ENCODE measurements around the gene OR7C1.
"Not testable (repeated sequence)": the region's sequence is repeated elsewhere in the genome, so short reads cannot be mapped to it uniquely, and the experiment has no call there.

OR7C1 gene

DNA sequence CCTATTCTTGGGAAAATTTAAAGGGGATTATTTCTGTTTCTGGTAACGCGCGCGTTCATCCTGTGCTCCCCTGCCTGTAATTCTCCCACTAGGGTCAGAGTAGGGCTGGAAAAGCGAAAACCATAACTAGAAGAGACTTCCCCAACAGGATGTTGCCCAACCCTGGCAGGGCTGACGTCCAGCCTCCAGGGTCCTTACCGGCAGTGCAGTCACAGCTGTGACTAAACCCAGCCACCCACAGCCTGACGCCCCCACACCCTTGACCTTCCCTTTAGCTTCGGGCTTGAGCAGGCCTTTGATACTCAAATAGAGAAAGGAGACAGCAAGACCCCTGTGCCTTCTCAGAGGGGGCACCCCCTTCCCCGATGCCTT, 50.3 kb downstream of the OR7C1 start:
- not testable (repeated sequence) for DNase-seq (ENCODE audit: low read depth)

DNA sequence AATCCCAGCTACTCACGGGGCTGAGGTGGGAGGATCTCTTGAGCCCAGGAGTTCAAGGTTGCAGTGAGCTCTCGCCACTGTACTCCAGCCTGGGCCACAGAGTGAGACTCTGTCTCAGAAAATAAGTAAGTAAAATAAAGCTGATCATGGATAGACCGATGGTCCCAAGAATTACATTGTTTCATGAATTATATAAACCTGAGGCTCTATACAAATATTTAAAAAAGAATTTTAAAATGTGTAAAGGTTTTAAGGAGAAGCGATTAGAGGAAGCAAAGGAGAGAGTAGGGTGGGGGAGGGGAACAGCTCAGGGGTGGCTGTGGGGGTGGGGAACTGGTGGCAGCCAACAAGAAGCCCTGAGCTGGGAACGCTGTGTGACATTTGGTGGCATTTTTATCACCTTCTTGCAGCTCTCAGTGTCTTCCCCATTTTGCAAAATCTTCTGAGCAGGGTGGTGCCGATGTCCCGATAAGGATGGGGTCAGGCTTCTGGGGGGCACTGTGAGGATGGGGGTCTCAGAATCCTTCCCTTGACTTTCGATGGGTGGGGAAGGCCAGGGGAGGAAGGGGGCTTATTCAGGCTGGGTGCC, 51.5 kb downstream of the OR7C1 start:
- not testable (repeated sequence) for DNase-seq (ENCODE audit: low read depth)

DNA sequence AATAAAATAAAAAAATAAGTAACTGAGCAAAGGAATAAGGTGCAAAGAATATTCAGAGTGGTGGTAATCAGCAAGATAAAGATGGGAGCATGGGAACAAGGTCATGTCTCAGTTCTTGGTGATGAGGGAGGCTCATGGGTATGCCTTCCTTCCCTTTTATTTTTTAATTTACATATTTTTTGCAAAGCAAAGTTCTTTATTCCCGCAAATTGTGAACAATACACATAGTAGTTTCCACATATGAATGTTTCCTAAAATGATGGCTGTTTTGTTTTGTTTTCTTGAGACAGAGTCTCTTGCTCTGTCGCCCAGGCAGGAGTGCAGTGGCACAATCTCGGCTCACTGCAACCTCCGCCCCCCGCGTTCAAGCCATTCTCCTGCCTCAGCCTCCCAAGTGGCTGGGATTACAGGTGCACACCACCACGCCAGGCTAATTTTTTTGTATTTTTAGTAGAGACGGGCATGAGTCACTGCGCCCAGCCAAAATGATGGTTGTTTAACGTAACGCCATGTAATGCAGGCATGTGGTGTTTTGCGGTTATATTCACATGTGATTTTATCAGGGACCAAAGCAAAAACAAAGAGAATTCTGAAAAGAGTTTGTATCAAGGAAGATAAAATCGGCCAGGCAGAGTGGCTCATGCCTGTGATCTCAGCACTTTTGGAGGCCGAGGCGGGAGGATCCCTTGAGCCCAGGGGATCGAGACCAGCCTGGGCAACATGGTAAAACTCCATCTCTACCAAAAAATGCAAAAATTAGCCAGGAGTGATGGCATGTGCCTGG, 52.2 kb downstream of the OR7C1 start:
- DNase-seq (ENCODE audit: low read depth) = no peak

DNA sequence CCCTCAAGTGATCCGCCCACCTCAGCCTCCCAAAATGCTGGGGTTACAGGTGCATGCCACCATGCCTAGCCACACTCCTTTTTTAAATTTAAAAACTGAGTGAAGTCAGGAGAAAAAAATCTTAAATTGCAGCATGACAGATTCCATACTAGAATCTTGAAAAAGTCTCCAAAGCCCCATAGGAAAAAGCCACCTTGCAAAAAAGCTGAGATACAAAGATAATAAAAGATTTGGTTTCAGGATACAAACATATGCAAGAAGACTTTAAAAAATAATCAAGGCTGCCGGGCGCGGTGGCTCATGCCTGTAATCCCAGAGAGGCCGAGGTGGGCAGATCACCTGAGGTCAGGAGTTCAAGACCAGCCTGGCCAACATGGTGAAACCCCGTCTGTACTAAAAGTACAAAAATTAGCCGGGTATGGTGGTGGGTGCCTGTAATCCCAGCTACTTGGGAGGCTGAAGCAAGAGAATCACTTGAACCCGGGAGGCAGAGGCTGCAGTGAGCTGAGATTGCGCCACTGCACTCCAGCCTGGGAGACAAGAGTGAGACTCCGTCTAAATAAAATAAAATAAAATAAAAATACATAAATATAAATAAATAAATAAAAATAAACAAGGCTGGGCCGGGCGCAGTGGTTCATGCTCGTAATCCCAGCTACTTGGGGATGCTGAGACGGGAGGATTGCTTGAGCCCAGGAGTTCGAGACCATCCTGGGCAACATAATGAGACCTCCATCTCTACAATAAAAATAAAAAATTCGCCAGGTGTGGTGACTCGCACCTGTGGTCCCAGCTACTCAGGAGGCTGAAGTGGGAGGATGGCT, 53.1 kb downstream of the OR7C1 start:
- DNase-seq (ENCODE audit: low read depth) = not testable (repeated sequence)

DNA sequence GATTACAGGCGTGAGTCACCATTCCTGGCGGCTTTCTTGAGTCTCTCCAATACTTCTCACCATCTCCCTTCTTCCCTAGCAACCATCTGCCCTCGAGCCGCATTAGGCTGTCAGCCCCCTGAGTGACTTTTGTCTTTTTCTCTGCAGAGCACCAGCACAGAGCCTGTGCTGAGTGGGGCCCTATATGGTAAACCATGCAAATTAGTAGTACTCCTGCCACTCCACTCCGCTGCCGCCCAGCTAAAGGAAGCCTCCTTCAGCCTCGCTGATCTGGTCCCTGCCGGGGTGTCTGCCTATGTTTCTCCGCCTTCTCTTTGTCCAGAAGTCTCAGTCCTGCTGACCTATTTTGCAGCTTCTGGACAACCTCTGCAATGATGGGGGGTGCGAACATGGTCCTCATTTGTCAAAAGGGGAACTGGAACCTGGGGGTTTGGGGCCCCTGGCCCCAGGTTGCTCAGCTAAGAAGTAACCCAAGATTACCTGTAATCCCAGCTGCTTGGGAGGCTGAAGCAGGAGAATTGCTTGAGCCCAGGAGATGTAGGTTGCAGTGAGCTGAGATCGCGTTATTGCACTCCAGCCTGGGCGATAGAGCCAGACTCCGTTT, 54.3 kb downstream of the OR7C1 start:
- DNase-seq (ENCODE audit: low read depth) = not testable (repeated sequence)

DNA sequence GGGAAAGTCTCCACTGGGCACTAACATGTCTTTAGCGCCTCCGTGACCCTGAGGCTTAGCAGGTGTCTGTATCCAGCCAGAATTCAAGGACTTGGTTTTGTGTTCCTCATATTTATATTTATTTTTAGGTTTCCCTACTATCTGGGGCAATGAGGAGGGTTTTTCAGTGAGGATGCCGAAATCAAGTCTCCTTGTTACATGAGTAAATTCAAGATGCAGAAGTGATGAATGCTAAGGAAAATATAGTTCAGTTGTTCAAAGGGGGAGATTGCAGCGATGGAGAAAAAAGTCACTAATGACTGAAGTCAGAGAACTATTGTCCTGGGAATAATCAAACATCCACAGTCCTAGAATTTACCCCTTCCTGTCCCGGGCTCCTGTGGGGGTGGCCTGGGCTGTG, 55.8 kb downstream of the OR7C1 start:
- no peak for DNase-seq (ENCODE audit: low read depth)

DNA sequence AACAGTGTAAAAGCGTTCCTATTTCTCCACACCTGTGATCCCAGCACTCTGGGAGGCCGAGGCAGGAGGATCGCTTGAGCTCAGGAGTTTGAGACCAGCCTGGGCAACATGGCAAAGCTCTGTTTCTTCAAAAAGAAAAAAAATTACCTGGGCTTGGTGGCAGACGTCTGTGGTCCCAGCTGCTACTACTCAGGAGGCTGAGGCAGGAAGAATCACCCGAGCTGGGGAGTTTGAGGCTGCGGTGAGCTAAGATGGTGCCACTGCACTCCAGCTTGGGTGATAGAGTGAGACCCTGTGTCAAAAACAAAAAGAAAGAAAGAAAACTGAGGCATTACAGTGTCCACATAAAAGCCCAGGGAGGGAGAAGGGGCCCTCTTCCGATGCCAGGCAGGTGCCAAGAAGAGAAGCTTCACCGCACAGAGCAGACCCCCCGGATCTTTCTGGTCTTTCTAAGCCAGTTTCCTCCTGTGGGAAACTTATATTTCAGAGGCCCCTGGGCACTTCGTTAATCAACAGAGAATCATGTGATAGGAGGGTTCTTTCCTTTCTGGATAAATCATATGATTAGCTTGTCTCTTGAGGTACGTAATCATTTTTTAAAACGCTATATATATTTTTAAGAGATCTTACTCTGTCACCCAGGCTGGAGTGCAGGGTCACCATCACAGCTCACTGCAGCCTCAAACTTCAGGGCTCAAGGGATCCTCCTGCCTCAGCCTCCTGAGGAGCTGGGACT, 56.7 kb downstream of the OR7C1 start, which contains the start of gene ADGRE2:
TSS of gene ADGRE2 (minus strand) at position 451 of the 736 bp plus-strand sequence. CDS start 1,804 bp downstream, outside the sequence.
- DNase-seq (ENCODE audit: low read depth) = not testable (repeated sequence)

DNA sequence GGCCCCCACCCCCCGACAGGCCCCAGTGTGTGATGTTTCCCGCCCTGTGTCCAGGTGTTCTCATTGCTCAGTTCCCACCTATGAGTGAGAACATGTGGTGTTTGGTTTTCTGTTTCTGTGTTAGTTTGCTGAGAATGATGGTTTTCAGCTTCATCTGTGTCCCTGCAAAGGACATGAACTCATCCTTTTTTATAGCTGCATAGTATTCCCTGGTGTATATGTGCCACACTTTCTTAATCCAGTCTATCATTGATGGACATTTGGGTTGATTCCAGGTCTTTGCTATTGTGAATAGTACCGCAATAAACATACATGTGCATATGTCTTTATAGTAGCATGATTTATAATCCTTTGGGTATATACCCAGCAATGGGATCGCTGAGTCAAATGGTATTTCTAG, 57.3 kb downstream of the OR7C1 start:
- not testable (repeated sequence) for DNase-seq (ENCODE audit: low read depth)

DNA sequence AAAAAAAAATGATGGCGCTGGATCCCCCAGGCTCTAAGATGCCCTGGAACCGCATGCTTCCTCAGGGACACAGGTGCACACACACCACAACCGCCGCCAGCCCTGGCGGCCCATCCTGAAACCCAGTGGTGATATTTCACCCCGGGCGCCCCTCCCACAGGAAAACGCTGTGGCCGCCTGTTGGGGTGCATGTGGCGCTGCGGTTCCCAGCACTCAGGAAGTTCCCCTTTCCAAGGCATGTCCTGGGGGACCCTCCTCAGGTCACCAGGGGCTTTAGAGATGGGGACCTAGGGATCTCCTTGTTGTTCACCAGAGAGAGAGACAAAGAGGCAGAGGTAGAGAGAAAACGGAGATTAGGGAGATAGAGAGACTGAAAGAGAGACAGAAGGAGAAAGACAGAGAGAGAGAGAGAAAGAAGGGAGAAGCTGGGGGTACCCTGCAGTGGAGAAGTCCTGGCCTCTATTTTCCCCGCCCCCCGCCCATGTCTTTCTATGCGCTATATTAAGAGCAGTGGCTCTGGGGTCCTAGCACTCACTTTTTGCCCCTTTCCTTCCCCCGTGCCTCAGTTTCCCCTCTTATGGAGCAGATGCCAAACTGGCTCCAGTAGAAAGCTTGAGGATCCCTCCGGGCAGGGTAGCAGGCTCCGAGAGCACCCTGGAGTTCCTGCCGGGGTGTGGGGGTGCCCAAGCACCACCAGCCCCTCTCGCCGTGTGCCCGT, 59.0 kb downstream of the OR7C1 start:
- no peak for DNase-seq (ENCODE audit: low read depth)

DNA sequence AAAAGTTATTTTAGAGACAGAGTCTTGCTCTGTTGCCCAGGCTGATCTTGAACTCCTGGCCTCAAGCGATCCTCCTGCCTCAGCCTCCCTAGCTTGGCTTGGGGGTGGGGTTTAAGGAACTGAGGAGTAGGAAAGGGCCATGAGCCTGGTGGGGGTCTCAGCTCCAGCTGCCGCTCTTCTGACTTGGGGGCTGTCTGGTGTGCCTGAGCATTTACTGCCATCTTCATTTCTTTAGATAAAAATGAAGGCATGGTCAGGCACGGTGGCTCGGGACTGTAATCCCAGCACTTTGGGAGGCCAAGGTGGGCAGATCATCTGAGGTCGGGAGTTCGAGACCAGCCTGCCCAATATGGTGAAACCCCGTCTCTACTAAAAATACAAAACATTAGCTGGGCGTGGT, 59.7 kb downstream of the OR7C1 start:
- not testable (repeated sequence) for DNase-seq (ENCODE audit: low read depth)

DNA sequence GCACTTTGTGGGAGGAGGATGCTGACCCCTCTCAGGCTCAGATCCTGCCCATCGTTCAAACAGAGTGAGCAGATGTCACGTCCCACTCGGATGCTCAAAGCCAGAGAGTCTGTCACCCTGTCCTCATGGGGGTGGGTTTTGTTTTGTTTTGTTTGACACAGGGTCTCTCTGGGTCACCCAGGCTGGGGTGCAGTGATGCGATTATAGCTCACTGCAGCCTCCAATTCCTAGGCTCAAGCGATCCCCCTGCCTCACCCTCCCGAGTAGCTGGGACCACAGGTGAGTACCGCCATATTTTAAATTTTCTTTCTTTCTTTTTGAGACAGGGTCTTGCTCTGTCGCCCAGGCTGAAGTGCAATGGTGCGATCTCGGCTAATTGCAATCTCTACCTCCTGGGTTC, 60.6 kb downstream of the OR7C1 start:
- no peak for DNase-seq (ENCODE audit: low read depth)

DNA sequence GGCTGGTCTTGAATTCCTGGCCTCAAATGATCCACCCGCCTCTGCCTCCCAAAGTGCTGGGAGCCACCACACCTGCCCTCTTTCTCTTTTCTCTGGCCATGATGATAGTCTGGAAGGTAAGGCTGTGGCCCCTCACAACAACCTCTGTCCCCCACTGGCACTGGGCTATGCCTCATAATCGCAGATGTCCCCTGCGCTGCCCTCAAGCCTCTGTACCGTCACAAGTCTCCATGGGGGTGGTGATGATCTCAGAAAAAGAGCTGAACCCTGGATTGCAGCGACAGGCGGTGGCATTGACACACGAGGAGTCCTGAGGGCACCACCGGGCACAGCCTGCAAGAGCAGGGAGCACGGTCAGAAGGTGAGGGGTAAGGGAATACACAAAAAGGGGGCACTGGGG, 61.3 kb downstream of the OR7C1 start:
- not testable (repeated sequence) for DNase-seq (ENCODE audit: low read depth)

DNA sequence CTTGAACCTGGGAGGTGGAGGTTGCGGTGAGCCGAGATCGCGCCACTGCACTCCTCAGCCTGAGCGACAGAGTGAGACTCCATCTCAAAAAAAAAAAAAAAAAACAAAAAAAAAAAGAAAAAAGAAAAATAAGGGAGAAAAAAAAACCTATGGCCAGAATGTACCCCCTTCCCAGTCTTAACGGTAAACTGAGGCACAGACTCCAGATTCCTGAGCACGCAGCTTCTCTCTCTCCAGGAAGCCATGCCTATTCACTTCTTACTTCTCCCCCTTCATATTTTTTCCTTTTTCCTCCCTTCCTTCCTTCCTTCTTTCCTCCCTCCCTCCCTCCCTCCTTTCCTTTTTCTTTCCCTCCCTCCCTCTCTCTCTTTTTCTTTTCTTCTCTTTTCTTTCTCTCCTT, 62.0 kb downstream of the OR7C1 start:
- no peak for DNase-seq (ENCODE audit: low read depth)

DNA sequence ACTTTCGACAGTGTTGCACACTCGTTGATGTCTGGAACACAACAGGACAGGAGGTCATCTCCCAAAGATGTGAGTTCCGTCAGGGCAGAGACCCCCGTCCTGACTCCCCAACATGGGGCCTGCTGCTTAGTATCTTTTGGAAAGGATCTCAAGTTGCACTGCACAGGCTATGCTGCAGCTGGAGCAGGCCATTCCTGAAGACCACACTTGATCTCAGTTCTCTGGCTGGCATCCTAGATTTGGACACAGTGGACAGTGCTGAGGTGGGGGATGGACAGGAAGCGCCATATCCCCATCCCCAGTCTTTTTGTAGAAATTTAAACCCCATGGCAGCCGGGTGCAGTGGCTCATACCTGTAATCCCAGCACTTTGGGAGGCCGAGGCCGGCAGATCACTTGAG, 62.5 kb downstream of the OR7C1 start:
- no peak for DNase-seq (ENCODE audit: low read depth)

DNA sequence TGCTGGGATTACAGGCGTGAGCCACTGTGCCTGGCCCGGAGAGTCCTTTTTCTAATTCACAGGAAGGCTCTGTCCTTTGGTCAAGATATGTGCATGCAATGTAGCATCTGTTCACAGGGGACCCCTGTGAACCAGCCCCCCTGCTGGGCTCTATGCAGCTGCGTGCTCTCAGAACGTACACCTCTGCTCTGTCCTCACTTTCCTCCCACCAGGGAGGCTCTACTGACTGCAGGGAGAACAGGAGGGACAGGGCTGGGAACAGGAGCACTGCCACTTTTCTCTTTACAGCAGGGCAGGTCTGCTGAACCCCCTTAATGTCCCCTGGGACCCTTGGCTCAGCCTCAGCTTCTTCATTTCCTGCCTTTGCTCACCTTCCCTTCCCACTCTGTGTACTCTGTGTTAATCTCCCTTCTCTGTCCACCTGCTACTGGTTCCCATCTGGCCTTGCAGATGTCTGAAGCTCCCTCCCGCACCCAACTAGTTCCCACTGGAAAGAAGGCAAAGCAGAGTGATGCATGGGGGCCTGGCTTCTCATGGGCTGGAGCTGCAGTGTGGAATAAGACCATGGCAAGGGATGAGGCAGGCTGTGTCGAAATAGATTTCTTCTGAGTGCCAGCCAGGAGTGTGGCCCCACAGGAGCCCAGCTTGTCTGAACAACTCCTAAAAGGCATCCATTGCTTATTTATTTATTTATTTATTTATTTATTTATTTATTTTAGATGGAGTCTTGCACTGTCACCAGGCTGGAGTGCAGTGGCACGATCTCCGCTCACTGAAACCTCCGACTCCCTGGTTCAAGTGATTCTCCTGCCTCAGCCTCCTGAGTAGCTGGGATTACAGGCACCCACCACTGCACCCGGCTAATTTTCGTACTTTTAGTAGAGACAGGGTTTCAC, 63.8 kb downstream of the OR7C1 start:
- no peak for DNase-seq (ENCODE audit: low read depth)

DNA sequence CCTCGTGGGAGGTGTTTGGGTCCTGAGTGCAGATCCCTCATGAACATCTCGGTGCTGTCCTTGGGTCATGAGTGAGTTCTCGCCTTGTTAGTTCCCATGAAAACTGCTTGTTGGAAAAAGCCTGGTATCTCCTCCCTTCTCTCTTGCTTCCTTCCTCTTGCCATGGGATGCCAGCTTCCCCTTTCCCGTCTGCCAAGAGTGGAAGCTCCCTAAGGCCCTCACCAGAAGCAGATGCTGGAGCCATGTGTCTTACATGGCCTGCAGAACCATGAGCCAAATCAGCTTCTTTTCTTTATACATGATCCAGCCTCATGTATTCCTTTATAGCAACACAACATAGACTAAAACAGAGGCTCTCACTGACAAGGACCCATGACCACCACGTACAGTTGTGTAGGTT, 64.8 kb downstream of the OR7C1 start:
- DNase-seq (ENCODE audit: low read depth) = no peak

DNA sequence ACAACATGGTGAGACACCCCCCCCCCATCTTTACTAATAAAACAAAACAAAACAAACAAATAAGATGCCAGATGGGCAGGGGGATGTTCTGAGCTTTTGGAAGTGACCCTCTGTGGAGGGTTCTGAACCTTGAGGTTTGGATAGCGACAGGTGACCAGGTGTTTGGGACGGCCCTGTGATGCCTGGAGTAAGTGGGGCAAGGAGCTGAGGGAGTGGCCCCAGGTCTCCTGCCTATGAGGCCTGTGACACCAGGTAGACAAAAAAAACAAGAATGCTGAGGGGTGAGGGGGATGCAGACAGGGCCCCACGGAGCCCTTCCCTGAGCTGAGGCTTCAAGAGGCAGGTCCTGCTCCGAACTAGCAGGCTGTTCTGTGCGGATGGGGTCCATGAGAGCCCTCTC, 65.8 kb downstream of the OR7C1 start:
- DNase-seq (ENCODE audit: low read depth) = no peak

DNA sequence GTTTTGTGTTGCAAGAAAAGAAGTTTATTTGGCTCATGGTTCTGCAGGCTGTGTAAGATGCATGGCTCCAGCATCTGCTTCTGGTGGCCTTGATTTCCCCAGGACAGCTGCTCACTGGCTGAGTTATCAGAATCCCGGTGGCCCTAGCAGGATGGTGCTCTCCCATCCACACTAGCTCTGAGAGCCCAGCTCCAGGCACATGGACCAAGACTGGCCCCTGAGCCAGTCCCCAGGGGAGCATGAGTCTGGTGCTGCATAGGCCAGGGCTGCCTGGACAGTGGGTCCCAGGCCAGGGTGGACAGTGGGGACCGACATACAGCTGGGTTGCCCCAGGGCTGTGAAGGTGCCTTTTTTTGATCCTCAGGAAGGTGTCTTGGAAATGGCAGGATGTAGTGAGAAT, 67.0 kb downstream of the OR7C1 start:
- DNase-seq (ENCODE audit: low read depth) = no peak

DNA sequence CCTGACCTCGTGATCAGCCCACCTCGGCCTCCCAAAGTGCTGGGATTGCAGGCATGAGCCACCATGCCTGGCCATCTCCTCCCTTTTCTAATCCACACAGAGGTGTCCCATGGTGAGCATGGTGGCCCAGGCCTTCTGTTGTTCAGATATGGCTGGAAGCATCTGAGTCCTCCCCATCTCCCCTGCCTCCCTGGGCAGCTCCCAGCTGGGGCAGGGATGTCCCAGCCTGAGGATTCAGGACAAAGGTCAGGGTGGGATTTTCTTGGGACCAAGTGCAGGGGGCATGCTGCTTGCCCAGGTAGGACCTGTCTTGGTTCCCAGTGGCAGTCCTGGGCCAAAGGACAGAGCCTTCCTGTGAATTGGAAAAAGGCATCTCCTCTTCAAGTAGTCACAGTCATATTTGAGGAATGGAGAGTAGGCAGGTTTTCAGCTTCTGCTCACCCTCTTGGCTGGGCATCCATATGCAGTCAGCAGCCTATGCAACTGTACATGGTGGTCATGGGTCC, 67.5 kb downstream of the OR7C1 start:
- DNase-seq (ENCODE audit: low read depth) = no peak

DNA sequence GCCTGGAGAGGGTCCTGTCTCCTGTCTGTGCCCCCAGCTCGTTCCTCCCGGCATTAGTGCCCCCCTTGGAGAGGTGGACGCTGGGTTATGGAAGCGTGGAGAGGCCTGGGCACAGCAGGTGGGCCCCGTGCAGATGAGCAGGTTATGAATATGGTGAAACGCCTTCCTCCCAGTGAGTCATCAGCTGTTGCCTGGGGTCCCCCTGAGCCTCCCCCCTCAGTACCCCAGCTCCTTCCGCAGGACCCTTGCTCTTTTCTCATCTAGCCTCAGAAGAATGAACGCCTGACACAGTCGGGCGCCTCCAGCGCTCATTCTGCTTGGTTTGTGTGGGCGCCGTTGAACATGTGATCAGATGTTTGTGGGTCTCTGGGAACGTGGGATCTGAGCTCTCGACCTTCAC, 69.1 kb downstream of the OR7C1 start:
- DNase-seq (ENCODE audit: low read depth) = not testable (repeated sequence)

Measured in activated gamma-delta T cell treated with anti-CD3 and anti-CD28 coated beads, Interleukin-2, amount 50 U/mL, for 16 hours (primary cell).